ENCODE data around the gene KIF5B.

- TF ChIP-seq CTCF (conservative IDR thresholded peaks at IDR 0.05; ENCODE audit: low read depth, low read length) (no peak), EZH2 (IDR thresholded peaks at IDR 0.05; ENCODE audit: borderline replicate concordance, low read depth, low read length, poor library complexity, severe bottlenecking) (no peak)
Observed at GRCh38 chr10:32057036-32057372, 779 bp upstream of the KIF5B start.
